ENCODE measurements around the gene ANO2.

The ANO2 gene

DNA sequence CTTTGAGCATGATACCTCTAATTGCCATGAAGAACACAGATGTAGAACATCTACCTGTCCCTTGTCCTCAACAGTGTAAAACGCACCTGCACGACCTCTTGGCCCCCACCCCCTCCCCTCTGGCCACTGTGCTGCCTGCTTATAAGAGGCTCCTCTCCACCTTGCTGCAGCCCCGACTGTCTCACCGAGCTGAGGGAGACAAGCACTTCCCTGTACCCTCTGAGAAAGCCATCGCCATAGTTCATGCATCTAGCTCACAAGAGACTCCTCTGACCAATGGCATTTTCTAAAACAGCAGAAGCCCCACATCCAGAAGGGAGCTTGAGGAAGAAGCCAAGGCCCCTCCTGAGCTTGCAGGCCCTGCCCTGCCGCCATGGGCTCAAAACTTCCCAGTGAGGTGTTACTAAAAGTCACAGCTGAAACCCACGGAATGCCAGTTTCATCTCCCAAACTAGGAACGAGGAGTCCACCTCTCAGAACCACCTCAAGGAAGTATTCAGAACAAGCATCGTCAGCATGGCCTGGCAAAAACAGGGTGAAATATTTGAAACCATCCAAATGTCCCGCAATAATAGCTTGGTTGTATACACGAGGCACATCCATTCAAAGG lies 21.5 kb upstream of the ANO2 start:
- no peak for TF ChIP-seq ZFP3 (CRISPR knock-in tag; IDR thresholded peaks at IDR 0.05)
- no peak for TF ChIP-seq ESRRG (CRISPR knock-in tag; IDR thresholded peaks at IDR 0.05)
- TF ChIP-seq ZNF70 (CRISPR knock-in tag; IDR thresholded peaks at IDR 0.05) = no peak
- TF ChIP-seq, protein P1, sequence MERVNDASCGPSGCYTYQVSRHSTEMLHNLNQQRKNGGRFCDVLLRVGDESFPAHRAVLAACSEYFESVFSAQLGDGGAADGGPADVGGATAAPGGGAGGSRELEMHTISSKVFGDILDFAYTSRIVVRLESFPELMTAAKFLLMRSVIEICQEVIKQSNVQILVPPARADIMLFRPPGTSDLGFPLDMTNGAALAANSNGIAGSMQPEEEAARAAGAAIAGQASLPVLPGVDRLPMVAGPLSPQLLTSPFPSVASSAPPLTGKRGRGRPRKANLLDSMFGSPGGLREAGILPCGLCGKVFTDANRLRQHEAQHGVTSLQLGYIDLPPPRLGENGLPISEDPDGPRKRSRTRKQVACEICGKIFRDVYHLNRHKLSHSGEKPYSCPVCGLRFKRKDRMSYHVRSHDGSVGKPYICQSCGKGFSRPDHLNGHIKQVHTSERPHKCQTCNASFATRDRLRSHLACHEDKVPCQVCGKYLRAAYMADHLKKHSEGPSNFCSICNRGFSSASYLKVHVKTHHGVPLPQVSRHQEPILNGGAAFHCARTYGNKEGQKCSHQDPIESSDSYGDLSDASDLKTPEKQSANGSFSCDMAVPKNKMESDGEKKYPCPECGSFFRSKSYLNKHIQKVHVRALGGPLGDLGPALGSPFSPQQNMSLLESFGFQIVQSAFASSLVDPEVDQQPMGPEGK (CRISPR knock-in tag; IDR thresholded peaks at IDR 0.05; ENCODE audit: borderline replicate concordance) = no peak
- no peak for TF ChIP-seq ZNF8 (CRISPR knock-in tag; IDR thresholded peaks at IDR 0.05)
- no peak for TF ChIP-seq GLIS3 (CRISPR knock-in tag; IDR thresholded peaks at IDR 0.05)
- TF ChIP-seq BACH2 (CRISPR knock-in tag; IDR thresholded peaks at IDR 0.05; ENCODE audit: borderline replicate concordance) = no peak
- no peak for TF ChIP-seq TCF4 (CRISPR knock-in tag; IDR thresholded peaks at IDR 0.05; ENCODE audit: borderline replicate concordance)
- no peak for TF ChIP-seq ZNF565 (CRISPR knock-in tag; conservative IDR thresholded peaks at IDR 0.05; ENCODE audit: low read depth)
- TF ChIP-seq CREB5 (CRISPR knock-in tag; IDR thresholded peaks at IDR 0.05; ENCODE audit: low read depth) = no peak
- no peak for TF ChIP-seq ISL1 (CRISPR knock-in tag; IDR thresholded peaks at IDR 0.05)
- TF ChIP-seq SNAI2 (CRISPR knock-in tag; IDR thresholded peaks at IDR 0.05) = no peak
- TF ChIP-seq, protein P2, sequence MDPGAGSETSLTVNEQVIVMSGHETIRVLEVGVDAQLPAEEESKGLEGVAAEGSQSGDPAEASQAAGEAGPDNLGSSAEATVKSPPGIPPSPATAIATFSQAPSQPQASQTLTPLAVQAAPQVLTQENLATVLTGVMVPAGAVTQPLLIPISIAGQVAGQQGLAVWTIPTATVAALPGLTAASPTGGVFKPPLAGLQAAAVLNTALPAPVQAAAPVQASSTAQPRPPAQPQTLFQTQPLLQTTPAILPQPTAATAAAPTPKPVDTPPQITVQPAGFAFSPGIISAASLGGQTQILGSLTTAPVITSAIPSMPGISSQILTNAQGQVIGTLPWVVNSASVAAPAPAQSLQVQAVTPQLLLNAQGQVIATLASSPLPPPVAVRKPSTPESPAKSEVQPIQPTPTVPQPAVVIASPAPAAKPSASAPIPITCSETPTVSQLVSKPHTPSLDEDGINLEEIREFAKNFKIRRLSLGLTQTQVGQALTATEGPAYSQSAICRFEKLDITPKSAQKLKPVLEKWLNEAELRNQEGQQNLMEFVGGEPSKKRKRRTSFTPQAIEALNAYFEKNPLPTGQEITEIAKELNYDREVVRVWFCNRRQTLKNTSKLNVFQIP (CRISPR knock-in tag; IDR thresholded peaks at IDR 0.05; ENCODE audit: borderline replicate concordance, low read depth) = no peak
- TF ChIP-seq ZFP30 (CRISPR knock-in tag; IDR thresholded peaks at IDR 0.05) = no peak
- no peak for TF ChIP-seq CSDC2 (CRISPR knock-in tag; IDR thresholded peaks at IDR 0.05)
- TF ChIP-seq, protein P3, sequence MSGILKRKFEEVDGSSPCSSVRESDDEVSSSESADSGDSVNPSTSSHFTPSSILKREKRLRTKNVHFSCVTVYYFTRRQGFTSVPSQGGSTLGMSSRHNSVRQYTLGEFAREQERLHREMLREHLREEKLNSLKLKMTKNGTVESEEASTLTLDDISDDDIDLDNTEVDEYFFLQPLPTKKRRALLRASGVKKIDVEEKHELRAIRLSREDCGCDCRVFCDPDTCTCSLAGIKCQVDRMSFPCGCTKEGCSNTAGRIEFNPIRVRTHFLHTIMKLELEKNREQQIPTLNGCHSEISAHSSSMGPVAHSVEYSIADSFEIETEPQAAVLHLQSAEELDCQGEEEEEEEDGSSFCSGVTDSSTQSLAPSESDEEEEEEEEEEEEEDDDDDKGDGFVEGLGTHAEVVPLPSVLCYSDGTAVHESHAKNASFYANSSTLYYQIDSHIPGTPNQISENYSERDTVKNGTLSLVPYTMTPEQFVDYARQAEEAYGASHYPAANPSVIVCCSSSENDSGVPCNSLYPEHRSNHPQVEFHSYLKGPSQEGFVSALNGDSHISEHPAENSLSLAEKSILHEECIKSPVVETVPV (CRISPR knock-in tag; IDR thresholded peaks at IDR 0.05) = no peak
- no peak for TF ChIP-seq ARNTL (CRISPR knock-in tag; IDR thresholded peaks at IDR 0.05; ENCODE audit: borderline replicate concordance, low read depth)
- no peak for TF ChIP-seq TOX (CRISPR knock-in tag; IDR thresholded peaks at IDR 0.05; ENCODE audit: borderline replicate concordance)
- TF ChIP-seq PPARA (CRISPR knock-in tag; IDR thresholded peaks at IDR 0.05; ENCODE audit: borderline replicate concordance) = no peak
- TF ChIP-seq TSHZ2 (CRISPR knock-in tag; IDR thresholded peaks at IDR 0.05) = no peak
- no peak for ATAC-seq

DNA sequence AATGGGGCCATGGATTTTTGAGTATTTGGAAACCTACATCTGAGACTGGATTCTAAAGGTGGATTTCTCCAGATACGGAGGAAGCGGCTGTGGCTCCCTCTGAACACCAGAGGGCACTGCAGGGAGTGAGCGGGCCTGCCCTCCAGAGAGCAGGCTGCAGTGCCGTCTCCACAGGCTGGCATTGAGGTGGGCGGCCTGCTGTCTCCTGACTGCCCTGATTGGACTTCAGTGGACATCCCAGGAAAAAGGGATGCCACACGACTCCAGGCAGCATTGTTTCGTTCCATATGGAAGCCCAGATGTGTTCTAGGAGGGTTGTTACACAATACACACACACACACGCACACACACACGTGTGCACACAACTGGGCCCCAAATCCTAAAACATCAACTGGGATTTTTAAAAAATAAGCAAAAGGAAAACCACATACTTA lies 20.9 kb upstream of the ANO2 start:
- ATAC-seq = peak; percentile 99
- TF ChIP-seq SNAI2 (CRISPR knock-in tag; IDR thresholded peaks at IDR 0.05) (no peak), RARB (CRISPR knock-in tag; IDR thresholded peaks at IDR 0.05) (no peak), CSDC2 (CRISPR knock-in tag; IDR thresholded peaks at IDR 0.05) (no peak), CREB5 (CRISPR knock-in tag; IDR thresholded peaks at IDR 0.05; ENCODE audit: low read depth) (no peak), TCF4 (CRISPR knock-in tag; IDR thresholded peaks at IDR 0.05; ENCODE audit: borderline replicate concordance) (no peak), ESRRG (CRISPR knock-in tag; IDR thresholded peaks at IDR 0.05) (no peak), ZNF8 (CRISPR knock-in tag; IDR thresholded peaks at IDR 0.05) (no peak), TOX (CRISPR knock-in tag; IDR thresholded peaks at IDR 0.05; ENCODE audit: borderline replicate concordance) (no peak), PPARA (CRISPR knock-in tag; IDR thresholded peaks at IDR 0.05; ENCODE audit: borderline replicate concordance) (no peak), ZFP30 (CRISPR knock-in tag; IDR thresholded peaks at IDR 0.05) (no peak), TSHZ2 (CRISPR knock-in tag; IDR thresholded peaks at IDR 0.05) (no peak), ISL1 (CRISPR knock-in tag; IDR thresholded peaks at IDR 0.05) (no peak), ZNF70 (CRISPR knock-in tag; IDR thresholded peaks at IDR 0.05) (no peak), ZNF565 (CRISPR knock-in tag; conservative IDR thresholded peaks at IDR 0.05; ENCODE audit: low read depth) (no peak), ZC3H10 (CRISPR knock-in tag; IDR thresholded peaks at IDR 0.05) (no peak)
- TF ChIP-seq, protein P1 (CRISPR knock-in tag; IDR thresholded peaks at IDR 0.05; ENCODE audit: borderline replicate concordance) = no peak

Measured in SK-N-SH treated with all-trans-retinoic acid at 6 μM for 48 hours (cell line).